ENCODE data around the gene ZNF189. TPM values are rescaled to one million over a fixed set of nuclear protein-coding genes. Genes with fewer than 3 reads are reported as not detected.

ZNF189 gene
- total RNA-seq, 2 experiments from 2014 or later, result 5.0 to 5.3 TPM

- H3K9me3 ChIP-seq (ENCODE audit: control insufficient read depth in 1 of 2, insufficient read depth in 1 of 2, low read length in 2 of 2), result no peaks in the 10 kb centered on the region
These were observed 43.7 kb downstream of the ZNF189 start for GRCh38 chr9:101442318-101442717.

DNA sequence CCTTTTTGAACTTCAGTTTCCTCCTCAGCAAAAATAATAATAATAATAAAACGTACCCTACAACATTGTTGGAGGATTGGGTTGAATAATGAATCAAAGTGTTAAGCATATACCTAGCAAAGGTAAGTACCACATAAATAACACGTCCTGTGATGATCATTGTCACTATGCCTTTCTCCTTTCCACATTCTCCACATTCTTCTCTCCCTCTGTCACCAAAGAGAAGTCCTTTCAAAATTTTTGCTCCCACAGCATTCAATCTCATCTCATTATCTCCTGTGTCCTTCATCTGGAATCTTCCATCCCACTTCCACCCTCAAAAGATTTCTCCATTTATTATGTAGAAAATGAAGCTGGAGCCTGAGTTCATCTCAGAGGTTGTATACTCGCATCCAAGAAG lies 44.1 kb downstream of the ZNF189 start:
- Histone ChIP-seq H3K36me3 (ENCODE audit: insufficient read depth, low read length) (no peaks in the 10 kb centered on the region), H3K4me3 (ENCODE audit: low read length) (no peak overlapping the region), H3K27ac (ENCODE audit: low read depth in 1 of 2, low read length in 2 of 2) (no peak overlapping the region), H3K27me3 (ENCODE audit: control insufficient read depth in 1 of 2, insufficient read depth in 2 of 2, low read length in 2 of 2) (peaks cover 17 to 41% of the 10 kb centered on the region in 2 experiments), H3K4me1 (ENCODE audit: insufficient read depth, low read length) (no peaks in the 10 kb centered on the region), H3K9me3 (ENCODE audit: control insufficient read depth in 1 of 2, insufficient read depth in 1 of 2, low read length in 2 of 2) (no peaks in the 10 kb centered on the region)
- TF ChIP-seq, protein P1, sequence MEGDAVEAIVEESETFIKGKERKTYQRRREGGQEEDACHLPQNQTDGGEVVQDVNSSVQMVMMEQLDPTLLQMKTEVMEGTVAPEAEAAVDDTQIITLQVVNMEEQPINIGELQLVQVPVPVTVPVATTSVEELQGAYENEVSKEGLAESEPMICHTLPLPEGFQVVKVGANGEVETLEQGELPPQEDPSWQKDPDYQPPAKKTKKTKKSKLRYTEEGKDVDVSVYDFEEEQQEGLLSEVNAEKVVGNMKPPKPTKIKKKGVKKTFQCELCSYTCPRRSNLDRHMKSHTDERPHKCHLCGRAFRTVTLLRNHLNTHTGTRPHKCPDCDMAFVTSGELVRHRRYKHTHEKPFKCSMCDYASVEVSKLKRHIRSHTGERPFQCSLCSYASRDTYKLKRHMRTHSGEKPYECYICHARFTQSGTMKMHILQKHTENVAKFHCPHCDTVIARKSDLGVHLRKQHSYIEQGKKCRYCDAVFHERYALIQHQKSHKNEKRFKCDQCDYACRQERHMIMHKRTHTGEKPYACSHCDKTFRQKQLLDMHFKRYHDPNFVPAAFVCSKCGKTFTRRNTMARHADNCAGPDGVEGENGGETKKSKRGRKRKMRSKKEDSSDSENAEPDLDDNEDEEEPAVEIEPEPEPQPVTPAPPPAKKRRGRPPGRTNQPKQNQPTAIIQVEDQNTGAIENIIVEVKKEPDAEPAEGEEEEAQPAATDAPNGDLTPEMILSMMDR (IDR thresholded peaks at IDR 0.05), result no peak
- DNase-seq (no peak), ATAC-seq (ENCODE audit: poor library complexity) (no peak)
- Mint-ChIP-seq H3K27me3 (peaks cover 76% of the 10 kb centered on the region), H3K36me3 (ENCODE audit: low read depth) (no peaks in the 10 kb centered on the region), H3K27ac (no peak overlapping the region), H3K4me3 (no peak overlapping the region), H3K9me3 (no peaks in the 10 kb centered on the region), H3K4me1 (ENCODE audit: low read depth) (no peaks in the 10 kb centered on the region)
- CTCF ChIA-PET, result no interaction called here
- intact Hi-C loops (cut with DNase I, micrococcal nuclease), result no loop called here
- POLR2A ChIA-PET, result no interaction called here

More at GRCh38 chr9:101442318-101442717, 43.7 kb downstream of the ZNF189 start:
- Mint-ChIP-seq H3K27me3 (peaks cover 79% of the 10 kb centered on the region), H3K27ac (no peak overlapping the region), H3K4me1 (ENCODE audit: low read depth) (no peaks in the 10 kb centered on the region), H3K36me3 (ENCODE audit: low read depth) (no peaks in the 10 kb centered on the region), H3K4me3 (no peak overlapping the region), H3K9me3 (no peaks in the 10 kb centered on the region)
- no peaks in the 10 kb centered on the region for H3K4me1 ChIP-seq (ENCODE audit: insufficient read depth, low read length)
- POLR2A ChIA-PET, result no interaction called here
- TF ChIP-seq, protein P1 (IDR thresholded peaks at IDR 0.05), result no peak
- H3K36me3 ChIP-seq (ENCODE audit: insufficient read depth, low read length), result no peaks in the 10 kb centered on the region
- H3K27me3 ChIP-seq (ENCODE audit: control insufficient read depth in 1 of 2, insufficient read depth in 2 of 2, low read length in 2 of 2), result peaks cover 17 to 44% of the 10 kb centered on the region in 2 experiments
- H3K27ac ChIP-seq (ENCODE audit: low read depth in 1 of 2, low read length in 2 of 2), result no peak overlapping the region
- DNase-seq, result no peak
- no peak for ATAC-seq (ENCODE audit: poor library complexity)
- intact Hi-C loops (cut with DNase I, micrococcal nuclease), result no loop called here
- CTCF ChIA-PET, result no interaction called here
- no peak overlapping the region for H3K4me3 ChIP-seq (ENCODE audit: low read length)

DNA sequence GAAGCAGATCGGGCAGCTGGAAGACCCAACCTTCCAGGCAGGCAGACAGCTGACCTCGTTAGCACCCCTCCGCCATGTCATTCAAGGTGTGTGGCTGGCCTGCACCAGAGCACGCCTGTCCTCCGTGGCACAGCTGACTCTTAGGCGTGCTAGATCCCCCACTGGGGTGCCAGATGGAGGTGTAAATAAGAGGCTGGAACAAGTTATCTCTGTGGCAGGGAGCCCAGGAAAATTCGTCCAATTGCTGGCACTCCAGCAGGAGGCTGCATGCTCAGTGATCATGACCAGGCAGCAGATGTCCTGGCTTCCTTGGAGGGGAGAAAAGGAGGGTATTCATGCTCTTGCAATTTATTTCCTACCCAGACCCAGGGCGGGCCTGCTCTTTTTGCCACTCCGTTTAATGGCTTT lies 44.7 kb downstream of the ZNF189 start:
- Histone ChIP-seq H3K27ac (ENCODE audit: low read depth in 1 of 2, low read length in 2 of 2) (no peak overlapping the region), H3K9me3 (ENCODE audit: control insufficient read depth in 1 of 2, insufficient read depth in 1 of 2, low read length in 2 of 2) (no peaks in the 10 kb centered on the region), H3K27me3 (ENCODE audit: control insufficient read depth in 1 of 2, insufficient read depth in 2 of 2, low read length in 2 of 2) (peaks cover 18 to 44% of the 10 kb centered on the region in 2 experiments), H3K4me3 (ENCODE audit: low read length) (no peak overlapping the region), H3K4me1 (ENCODE audit: insufficient read depth, low read length) (no peaks in the 10 kb centered on the region), H3K36me3 (ENCODE audit: insufficient read depth, low read length) (no peaks in the 10 kb centered on the region)
- intact Hi-C loops (cut with DNase I, micrococcal nuclease), result no loop called here
- TF ChIP-seq, protein P1 (IDR thresholded peaks at IDR 0.05), result no peak
- no peak overlapping the region for H3K27ac Mint-ChIP-seq
- H3K36me3 Mint-ChIP-seq (ENCODE audit: low read depth), result no peaks in the 10 kb centered on the region
- no peaks in the 10 kb centered on the region for H3K9me3 Mint-ChIP-seq
- DNase-seq (no peak), ATAC-seq (ENCODE audit: poor library complexity) (no peak)
- no peak overlapping the region for H3K4me3 Mint-ChIP-seq
- POLR2A ChIA-PET, result no interaction called here
- H3K4me1 Mint-ChIP-seq (ENCODE audit: low read depth), result peaks cover under 1% of the 10 kb centered on the region
- peaks cover 78% of the 10 kb centered on the region for H3K27me3 Mint-ChIP-seq
- CTCF ChIA-PET, result no interaction called here
